CD14-positive monocyte (primary cell): ENCODE data around the gene RAB1B. TPM values are rescaled to one million over a fixed set of nuclear protein-coding genes. Genes with fewer than 3 reads are reported as not detected.

Experiments
- DNase-seq, 3 donors: peaks; one replicate each; pipeline ENCODE4 v3.0.0-alpha.2; 2011 to 2022
- H2AFZ ChIP-seq: 2 replicates; pipeline ENCODE4 v1.6.0; 2012; ENCODE audit warnings: mild to moderate bottlenecking, low read depth, low read length, inconsistent platforms; ENCODE audit not compliant: insufficient read depth, poor library complexity, severe bottlenecking
- H3K27ac ChIP-seq, 2 donors: 1 replicate in 1 of 2; 2 replicates in 1 of 2; pipeline ENCODE4 v1.5.1; 2012 to 2013; ENCODE audit warnings: low read length in 2 of 2, control low read depth in 1 of 2, inconsistent platforms in 1 of 2, low read depth in 1 of 2, mild to moderate bottlenecking in 1 of 2
- H3K27me3 ChIP-seq, 2 donors: one replicate each; pipeline versions ENCODE4 v1.6.0 to v1.6.1; 2011 to 2013; ENCODE audit warnings: low read length in 2 of 2; ENCODE audit not compliant: control insufficient read depth in 2 of 2, insufficient read depth in 2 of 2
- H3K36me3 ChIP-seq, 2 donors: replicated peaks in 1 of 2; 1 replicate in 1 of 2; 2 replicates in 1 of 2; pipeline versions ENCODE4 v1.5.1 to v1.6.1; 2012 to 2013; ENCODE audit warnings: low read length in 2 of 2, control low read depth in 1 of 2, inconsistent platforms in 1 of 2, mild to moderate bottlenecking in 1 of 2; ENCODE audit not compliant: insufficient read depth in 2 of 2, control insufficient read depth in 1 of 2
- H3K4me1 ChIP-seq, 2 donors: 1 replicate in 1 of 2; 2 replicates in 1 of 2; pipeline versions ENCODE4 v1.5.1 to v1.6.1; 2012 to 2013; ENCODE audit warnings: low read length in 2 of 2, control low read depth in 1 of 2, inconsistent platforms in 1 of 2, mild to moderate bottlenecking in 1 of 2, moderate library complexity in 1 of 2; ENCODE audit not compliant: insufficient read depth in 2 of 2, control insufficient read depth in 1 of 2
- H3K4me2 ChIP-seq: replicated peaks from 2 replicates; pipeline ENCODE3; 2012; ENCODE audit warnings: low read length, moderate library complexity, mild to moderate bottlenecking; ENCODE audit not compliant: poor library complexity, severe bottlenecking; ENCODE audit errors: extremely low read depth
- H3K4me3 ChIP-seq, 3 experiments: fragments of 200-600 bp in 1 of 3; sonication (generic) in 1 of 3; replicated peaks in 1 of 3; 1 replicate in 2 of 3; 2 replicates in 1 of 3; pipeline ENCODE4 v1.5.1; 2011 to 2013; ENCODE audit warnings: low read length in 3 of 3, mild to moderate bottlenecking in 3 of 3, control low read depth in 2 of 3, low read depth in 2 of 3, inconsistent platforms in 1 of 3, moderate library complexity in 1 of 3
- H3K79me2 ChIP-seq: 2 replicates; pipeline ENCODE4 v1.6.0; 2012; ENCODE audit warnings: mild to moderate bottlenecking, control low read depth, inconsistent platforms, low read length, moderate library complexity; ENCODE audit not compliant: insufficient read depth
- H3K9ac ChIP-seq: 2 replicates; pipeline ENCODE4 v1.6.0; 2017; ENCODE audit warnings: low read length, mild to moderate bottlenecking; ENCODE audit not compliant: insufficient read depth, poor library complexity, severe bottlenecking
- H3K9me3 ChIP-seq, 2 donors: replicated peaks in 1 of 2; 1 replicate in 1 of 2; 2 replicates in 1 of 2; pipeline versions ENCODE4 v1.5.1 to v1.6.1; 2012 to 2013; ENCODE audit warnings: low read length in 2 of 2, control low read depth in 1 of 2; ENCODE audit not compliant: control insufficient read depth in 1 of 2, insufficient read depth in 1 of 2
- H4K20me1 ChIP-seq: 2 replicates; pipeline ENCODE4 v1.6.0; 2012; ENCODE audit warnings: mild to moderate bottlenecking, low read length, control low read depth, moderate library complexity; ENCODE audit not compliant: insufficient read depth
- H3K27ac Mint-ChIP-seq, 7 donors: one replicate each; pipeline ENCODE4 v1.8.0; 2020; ENCODE audit warnings: mild to moderate bottlenecking in 7 of 7, mixed read lengths in 7 of 7, moderate library complexity in 6 of 7, inconsistent platforms in 2 of 7
- H3K27me3 Mint-ChIP-seq, 3 donors: one replicate each; pipeline ENCODE4 v1.8.0; 2021 to 2022; ENCODE audit warnings: low read depth in 3 of 3, mild to moderate bottlenecking in 3 of 3, mixed read lengths in 3 of 3, moderate library complexity in 3 of 3, inconsistent platforms in 1 of 3
- H3K36me3 Mint-ChIP-seq, 2 donors: one replicate each; pipeline ENCODE4 v1.8.0; 2020; ENCODE audit warnings: mixed read lengths in 2 of 2, inconsistent platforms in 1 of 2, mild to moderate bottlenecking in 1 of 2
- H3K4me1 Mint-ChIP-seq: one replicate; pipeline ENCODE4 v1.8.0; 2020; ENCODE audit warnings: mild to moderate bottlenecking, mixed read lengths
- H3K4me3 Mint-ChIP-seq, 2 donors: one replicate each; pipeline ENCODE4 v1.8.0; 2020; ENCODE audit warnings: mild to moderate bottlenecking in 2 of 2, mixed read lengths in 2 of 2, moderate library complexity in 1 of 2
- H3K9me3 Mint-ChIP-seq, 7 donors: one replicate each; pipeline ENCODE4 v1.8.0; 2020 to 2022; ENCODE audit warnings: mixed read lengths in 7 of 7, mild to moderate bottlenecking in 6 of 7, moderate library complexity in 6 of 7, inconsistent platforms in 2 of 7
- WGBS: methylation state at CpG from one replicate; pipeline ENCODE4 v1.1.5; 2013; ENCODE audit warnings: missing lambda C conversion rate; ENCODE audit not compliant: insufficient coverage; 5-methylcytosine and 5-hydroxymethylcytosine counted together
- intact Hi-C, 2 donors: fragments of 100-400 bp; cut with micrococcal nuclease; formaldehyde crosslinking; loops; one replicate each; pipeline versions ENCODE4 v1.15.0 to v1.15.1; 2023
- polyA plus RNA-seq, 3 donors: library from polyadenylated mRNA; depleted of rRNA in 1 of 3; unstranded in 2 of 3; stranded (reverse) in 1 of 3; fragments of 300-500 nt in 2 of 3; fragments of >200 nt in 1 of 3; fragmentation: Illumina TruSeq in 2 of 3; gene quantifications; 1 replicate in 2 of 3; 2 replicates in 1 of 3; pipeline ENCODE4 v1.2.3, GENCODE V29; 2012 to 2021
- TF ChIP-seq, protein P1 (sequence below): fragments of 200-600 bp; IDR thresholded peaks from one replicate; pipeline ENCODE4 v1.8.0; 2022; ENCODE audit warnings: antibody characterized with exemption, mild to moderate bottlenecking

Gene RAB1B
- polyA plus RNA-seq, 3 donors, result 17.9 to 90.5 (median 18.8) TPM

DNA sequence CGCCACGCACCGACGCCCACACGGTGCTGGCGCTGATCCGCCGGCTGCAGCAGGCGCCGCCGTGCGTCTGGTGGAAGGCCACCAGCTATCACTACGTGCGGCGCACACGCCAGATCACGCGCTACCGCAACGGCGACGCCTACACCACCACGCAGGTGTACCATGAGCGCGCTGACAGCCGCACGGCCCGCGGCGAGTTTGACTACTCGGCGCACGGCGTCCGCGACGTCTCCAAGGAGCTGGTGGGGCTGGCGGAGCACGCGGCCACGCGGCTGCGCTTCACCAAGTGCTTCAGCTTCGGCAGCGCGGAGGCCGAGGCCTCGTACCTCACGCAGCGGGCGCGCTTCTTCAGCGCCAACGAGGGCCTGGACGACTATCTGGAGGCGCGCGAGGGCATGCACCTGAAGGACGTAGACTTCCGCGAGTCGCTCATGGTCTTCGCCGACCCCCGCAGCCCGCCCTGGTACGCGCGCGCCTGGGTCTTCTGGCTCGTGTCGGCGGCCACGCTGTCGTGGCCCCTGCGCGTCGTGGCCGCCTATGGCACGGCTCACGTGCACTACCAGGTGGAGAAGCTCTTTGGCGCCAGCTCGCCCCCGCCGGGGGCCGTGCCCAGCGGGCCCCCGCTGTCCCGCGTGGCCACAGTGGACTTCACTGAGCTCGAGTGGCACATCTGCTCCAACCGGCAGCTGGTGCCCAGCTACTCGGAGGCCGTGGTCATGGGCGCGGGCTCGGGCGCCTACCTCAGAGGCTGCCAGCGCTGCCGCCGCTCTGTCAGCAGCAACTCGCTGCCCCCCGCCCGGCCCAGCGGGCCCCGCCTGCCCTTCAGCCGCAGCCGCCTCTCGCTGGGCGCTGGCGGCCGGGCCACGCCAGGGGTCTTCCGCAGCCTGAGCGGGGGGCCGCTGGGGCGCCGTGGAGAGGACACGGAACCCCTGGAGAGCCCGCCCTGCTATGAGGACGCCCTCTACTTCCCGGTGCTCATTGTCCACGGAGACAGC lies 26.5 kb downstream of the RAB1B start:
- Mint-ChIP-seq H3K4me3 (no peak overlapping the region), H3K27me3 (peaks cover 37 to 56% (median 38%) of the 10 kb centered on the region in 3 donors), H3K36me3 (peaks cover 3 to 7% of the 10 kb centered on the region in 2 donors), H3K9me3 (peaks cover 0 to 7% (median 4%) of the 10 kb centered on the region in 7 donors), H3K27ac (no peak overlapping the region), H3K4me1 (peaks cover 9% of the 10 kb centered on the region)
- intact Hi-C loops, result no loop called here
- Histone ChIP-seq H3K9ac (no peak overlapping the region), H3K4me2 (no peak overlapping the region), H3K9me3 (peaks cover 0 to 11% of the 10 kb centered on the region in 2 donors), H3K4me1 (peaks cover 10 to 14% of the 10 kb centered on the region in 2 donors), H2AFZ (no peak overlapping the region), H3K36me3 (no peaks in the 10 kb centered on the region), H3K27ac (no peak overlapping the region), H4K20me1 (no peaks in the 10 kb centered on the region), H3K79me2 (no peaks in the 10 kb centered on the region), H3K4me3 (no peak overlapping the region), H3K27me3 (peaks cover 22 to 44% of the 10 kb centered on the region in 2 donors)
- DNase-seq, result no peak
- TF ChIP-seq, protein P1, sequence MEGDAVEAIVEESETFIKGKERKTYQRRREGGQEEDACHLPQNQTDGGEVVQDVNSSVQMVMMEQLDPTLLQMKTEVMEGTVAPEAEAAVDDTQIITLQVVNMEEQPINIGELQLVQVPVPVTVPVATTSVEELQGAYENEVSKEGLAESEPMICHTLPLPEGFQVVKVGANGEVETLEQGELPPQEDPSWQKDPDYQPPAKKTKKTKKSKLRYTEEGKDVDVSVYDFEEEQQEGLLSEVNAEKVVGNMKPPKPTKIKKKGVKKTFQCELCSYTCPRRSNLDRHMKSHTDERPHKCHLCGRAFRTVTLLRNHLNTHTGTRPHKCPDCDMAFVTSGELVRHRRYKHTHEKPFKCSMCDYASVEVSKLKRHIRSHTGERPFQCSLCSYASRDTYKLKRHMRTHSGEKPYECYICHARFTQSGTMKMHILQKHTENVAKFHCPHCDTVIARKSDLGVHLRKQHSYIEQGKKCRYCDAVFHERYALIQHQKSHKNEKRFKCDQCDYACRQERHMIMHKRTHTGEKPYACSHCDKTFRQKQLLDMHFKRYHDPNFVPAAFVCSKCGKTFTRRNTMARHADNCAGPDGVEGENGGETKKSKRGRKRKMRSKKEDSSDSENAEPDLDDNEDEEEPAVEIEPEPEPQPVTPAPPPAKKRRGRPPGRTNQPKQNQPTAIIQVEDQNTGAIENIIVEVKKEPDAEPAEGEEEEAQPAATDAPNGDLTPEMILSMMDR, result no peak
- 77% methylated on average over 107 of the region's 123 CpGs for WGBS

DNA sequence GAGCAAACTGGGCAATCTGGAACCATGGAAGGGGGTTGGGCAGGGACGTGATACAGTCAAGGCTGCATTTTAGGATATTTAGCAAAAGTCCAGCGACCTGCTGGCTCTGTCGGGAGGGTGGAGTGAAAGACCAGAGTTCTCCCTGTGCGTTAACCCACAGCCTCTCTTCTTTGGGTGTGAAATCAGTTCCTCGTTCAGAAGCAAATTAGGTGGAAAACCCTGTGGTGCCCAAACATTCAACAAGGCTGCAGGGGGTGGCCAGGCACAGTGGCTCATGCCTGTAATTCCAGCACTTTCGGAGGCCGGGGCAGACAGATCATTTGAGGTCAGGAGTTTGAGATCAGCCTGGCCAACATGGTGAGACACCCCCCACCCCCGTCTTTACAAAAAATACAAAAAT lies 29.2 kb downstream of the RAB1B start:
- Histone ChIP-seq H4K20me1 (no peaks in the 10 kb centered on the region), H3K9ac (no peak overlapping the region), H3K27me3 (peaks cover 0 to 21% of the 10 kb centered on the region in 2 donors), H2AFZ (no peak overlapping the region), H3K27ac (no peak overlapping the region), H3K36me3 (no peaks in the 10 kb centered on the region), H3K4me3 (no peak overlapping the region), H3K79me2 (no peaks in the 10 kb centered on the region), H3K4me2 (no peak overlapping the region), H3K9me3 (peaks cover 0 to 4% of the 10 kb centered on the region in 2 donors), H3K4me1 (no peaks in the 10 kb centered on the region)
- TF ChIP-seq, protein P1, result no peak
- peaks cover 3% of the 10 kb centered on the region for H3K4me1 Mint-ChIP-seq
- peaks cover 0 to 4% (median under 1%) of the 10 kb centered on the region in 7 donors for H3K9me3 Mint-ChIP-seq
- H3K36me3 Mint-ChIP-seq, result peaks cover 0 to 3% of the 10 kb centered on the region in 2 donors
- WGBS, result 67% methylated on average over 5 of the region's 8 CpGs
- H3K4me3 Mint-ChIP-seq, result no peak overlapping the region
- intact Hi-C loops, result no loop called here
- no peak overlapping the region for H3K27ac Mint-ChIP-seq
- H3K27me3 Mint-ChIP-seq, result peaks cover 20 to 30% (median 20%) of the 10 kb centered on the region in 3 donors
- DNase-seq, result no peak
